ENCODE measurements around the gene UBL4B.
A peak's percentile ranks its signal among the peaks of the same experiment; 100 is the strongest.
"Not testable (repeated sequence)": the region's sequence is repeated elsewhere in the genome, so short reads cannot be mapped to it uniquely, and the experiment has no call there.

The UBL4B gene, protein sequence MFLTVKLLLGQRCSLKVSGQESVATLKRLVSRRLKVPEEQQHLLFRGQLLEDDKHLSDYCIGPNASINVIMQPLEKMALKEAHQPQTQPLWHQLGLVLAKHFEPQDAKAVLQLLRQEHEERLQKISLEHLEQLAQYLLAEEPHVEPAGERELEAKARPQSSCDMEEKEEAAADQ

DNA sequence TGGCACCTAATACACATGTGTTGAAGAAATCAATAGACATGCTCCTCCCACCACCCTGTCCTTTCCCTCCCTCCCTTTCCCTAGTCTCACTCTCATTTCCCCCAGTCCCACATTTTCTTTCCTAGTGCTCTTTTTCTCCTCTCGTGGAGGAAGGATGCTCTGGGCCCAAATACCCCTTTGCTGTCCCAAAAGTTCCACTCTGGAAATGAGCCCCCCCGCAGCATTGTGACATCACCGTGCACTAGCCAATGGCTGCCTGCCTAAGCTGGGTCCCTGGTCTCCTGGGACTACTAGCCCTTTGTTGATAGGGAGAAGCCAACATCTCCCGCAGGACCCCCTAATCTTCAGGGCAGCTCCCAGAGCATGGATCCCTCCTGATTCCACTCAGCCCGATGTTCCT lies at the start of gene UBL4B:
Gene UBL4B, plus strand, starts transcription at position 301 of the 400 bp plus-strand sequence. Its CDS starts 92 bp downstream, at position 393.
- no peak for DNase-seq (ENCODE audit: low spot score)

DNA sequence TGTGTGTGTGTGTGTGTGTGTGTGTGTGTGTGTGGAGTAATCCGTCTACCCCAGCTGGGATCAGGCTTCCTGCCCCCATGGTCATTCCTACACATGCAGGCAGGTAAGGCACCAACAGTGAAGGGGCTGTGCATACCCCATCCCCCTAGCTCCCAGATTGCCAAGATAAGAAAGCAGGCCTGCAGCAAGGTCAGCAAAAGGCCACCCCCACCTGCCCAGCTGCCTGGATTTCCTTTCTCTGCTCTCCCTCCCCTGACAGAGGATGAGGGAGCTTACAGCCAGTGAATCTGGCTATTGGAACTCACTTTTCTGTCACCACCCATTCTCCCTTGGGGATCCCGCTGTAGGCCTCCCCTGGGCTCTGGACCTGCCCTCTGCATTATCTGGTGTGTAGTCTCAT lies 49.6 kb upstream of the UBL4B start:
- no peak for DNase-seq (ENCODE audit: low spot score)

DNA sequence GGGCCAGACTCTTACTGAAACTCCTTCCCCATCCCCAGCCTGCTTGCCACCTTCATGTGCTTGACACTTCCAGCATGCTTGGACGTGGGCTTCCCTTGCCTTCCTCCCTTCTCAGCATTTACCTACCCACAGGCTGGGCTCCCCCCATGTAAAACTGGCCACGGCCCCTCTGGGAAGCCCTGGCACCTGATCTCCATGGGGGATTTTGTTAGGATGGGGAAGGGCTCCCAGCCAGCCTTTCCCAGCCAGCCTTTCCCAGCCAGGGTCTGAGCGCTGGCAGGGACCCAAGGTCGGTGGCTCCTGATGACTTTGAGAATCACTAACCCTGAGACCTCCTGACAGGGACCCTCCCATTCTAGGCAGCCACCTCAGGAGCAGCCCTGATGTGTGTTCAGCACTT lies 48.5 kb upstream of the UBL4B start:
- DNase-seq (ENCODE audit: low spot score) = no peak

DNA sequence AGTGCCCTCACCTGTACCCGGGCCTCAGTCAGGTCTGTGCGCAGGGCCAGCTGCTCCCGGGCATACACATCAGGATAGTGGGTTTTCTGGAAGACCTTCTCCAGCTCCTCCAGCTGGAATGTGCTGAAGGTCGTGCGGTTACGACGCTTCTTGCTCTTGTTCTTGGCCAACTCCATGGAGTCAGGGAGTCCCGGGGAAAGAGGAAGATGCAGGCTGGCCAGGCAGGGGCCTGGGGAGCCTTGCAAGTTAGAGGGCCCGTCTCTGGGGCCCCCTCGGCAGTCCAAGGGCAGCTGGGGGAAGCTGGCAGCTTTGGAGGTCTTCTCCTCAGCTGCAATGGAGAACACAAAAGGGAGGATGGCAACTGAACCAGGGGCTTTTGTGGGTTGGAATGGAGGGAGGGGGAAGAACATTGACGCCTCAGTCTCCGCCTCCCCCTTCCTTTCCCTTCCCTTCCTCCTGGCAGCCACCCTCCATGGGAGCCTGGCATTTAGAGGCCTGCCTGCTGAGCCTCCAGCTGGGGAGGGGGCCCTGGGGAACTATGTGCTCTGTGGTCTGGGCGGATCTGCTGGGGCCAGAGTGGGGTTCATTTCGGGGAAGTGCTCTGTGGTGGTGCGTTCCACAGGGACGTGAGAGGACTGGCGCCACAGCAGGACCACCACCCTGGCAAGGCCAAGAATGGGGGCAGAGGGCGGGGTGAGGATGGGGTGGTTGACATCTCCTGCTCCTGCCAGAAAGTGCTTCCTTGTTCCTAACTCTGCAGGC lies 47.5 kb upstream of the UBL4B start:
- DNase-seq (ENCODE audit: low spot score) = no peak

DNA sequence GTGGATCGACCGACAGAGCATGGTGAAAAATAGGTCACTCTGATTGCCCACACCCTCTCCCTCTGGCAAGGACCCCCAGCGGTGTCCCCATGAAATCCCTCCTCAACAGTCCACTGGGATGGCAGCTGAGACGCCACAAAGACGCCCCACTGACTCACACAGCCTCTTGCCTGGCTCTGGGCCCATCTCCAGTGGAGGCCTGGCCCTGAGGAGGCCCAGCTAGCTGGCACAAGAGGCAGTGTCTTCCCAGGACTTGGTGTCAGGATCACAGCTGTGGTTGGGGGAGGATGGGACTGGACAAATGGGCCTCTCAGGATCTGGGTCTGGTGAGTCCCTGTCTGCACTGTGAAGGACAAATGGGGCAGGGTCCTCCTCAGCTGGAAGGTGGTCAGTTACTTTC lies 46.4 kb upstream of the UBL4B start:
- DNase-seq (ENCODE audit: low spot score) = no peak

DNA sequence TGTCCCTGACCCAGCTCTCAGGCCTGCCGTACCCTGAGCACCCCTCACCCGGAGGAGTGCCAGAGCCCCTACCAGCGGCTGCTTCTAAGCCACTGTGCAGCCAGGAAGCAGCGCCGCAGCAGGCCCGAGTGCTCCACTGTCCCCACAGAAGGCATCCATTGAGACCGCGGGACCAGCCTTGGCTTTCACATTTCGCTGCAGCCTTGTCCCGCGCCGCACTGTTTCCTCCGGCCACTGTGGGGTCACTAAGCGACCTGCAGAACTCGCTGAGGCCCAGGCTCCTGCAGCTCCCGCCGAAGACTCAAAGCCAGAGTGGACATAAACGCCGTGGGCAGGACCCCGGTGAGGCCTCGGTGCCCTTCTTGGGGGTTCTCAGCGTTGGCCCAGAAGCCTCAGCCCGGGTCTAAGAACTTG lies 44.8 kb upstream of the UBL4B start:
- DNase-seq (ENCODE audit: low spot score) = no peak

DNA sequence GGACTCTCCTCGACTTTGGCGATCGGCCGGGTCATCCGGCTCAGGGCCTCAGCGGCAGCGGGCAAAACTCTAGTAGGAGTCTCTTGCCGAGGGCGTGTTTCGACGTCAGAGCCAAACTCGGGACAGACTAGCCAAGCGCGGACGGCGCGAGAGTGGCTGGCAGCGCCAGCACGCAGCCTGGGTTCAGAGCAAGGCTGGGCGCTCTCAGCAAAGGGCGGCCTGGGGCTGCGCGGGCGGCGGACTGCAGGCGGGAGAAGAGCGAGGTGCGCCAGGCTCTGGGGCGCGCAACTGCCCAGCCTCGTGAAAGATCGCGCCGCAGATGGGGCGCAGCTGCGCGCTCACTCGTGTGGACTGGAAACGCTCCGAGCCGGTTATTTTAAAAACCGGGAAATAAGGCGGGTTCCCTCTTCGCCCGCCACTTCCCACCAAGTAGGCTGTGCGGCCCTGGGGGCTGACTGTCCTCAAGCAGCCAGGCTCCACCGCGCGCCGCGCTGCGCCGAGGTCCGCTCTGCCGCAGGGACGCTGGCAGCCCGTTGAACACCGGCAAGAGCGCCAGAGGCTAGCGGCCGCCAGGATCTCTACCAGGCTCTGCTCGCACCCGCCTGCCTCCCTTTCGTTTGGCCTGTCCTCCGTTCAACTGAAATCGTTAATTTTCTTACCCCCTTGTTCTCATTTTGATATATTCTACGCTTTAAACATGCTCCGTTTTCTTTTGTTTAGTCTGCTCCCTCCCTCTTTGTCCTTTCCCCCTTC lies 44.2 kb upstream of the UBL4B start:
- DNase-seq (ENCODE audit: low spot score) = no peak

DNA sequence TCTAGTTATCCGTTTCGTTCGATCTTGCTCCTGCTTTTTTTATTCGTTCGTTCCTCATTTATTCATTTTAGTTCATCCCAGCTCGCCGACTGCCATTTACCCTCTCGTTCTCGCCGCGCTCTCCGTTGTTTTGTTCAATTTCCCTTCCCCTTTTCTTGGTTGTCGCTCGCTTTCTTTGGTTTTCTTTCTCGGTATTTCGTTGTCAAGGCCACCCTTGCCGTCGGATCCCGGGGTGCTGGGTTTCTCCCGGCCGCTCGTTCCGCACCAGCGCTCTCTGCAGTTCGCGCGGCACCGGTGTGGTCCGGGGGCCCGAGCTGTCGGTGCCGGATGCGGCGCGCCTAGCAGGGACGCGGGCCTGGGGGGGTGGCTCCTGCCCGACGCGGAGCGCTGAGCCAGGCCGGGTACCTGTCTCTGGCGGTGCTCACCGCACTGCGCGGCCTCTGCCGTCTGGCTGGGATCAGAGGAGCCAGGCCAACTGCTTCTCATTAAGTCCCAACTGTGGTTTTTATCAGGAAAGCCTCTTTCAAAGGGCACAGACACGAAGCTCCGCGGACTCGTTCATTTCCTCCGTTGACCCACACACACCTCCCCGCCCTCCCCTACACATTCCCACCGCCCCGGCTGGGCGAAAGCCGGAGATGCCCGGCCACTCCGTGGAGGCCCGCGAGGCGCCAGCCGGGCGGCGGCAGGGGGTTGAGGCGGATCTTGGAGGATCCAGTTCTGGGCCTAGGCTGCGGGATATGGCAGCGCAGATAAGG lies 43.4 kb upstream of the UBL4B start:
- DNase-seq (ENCODE audit: low spot score) = no peak

DNA sequence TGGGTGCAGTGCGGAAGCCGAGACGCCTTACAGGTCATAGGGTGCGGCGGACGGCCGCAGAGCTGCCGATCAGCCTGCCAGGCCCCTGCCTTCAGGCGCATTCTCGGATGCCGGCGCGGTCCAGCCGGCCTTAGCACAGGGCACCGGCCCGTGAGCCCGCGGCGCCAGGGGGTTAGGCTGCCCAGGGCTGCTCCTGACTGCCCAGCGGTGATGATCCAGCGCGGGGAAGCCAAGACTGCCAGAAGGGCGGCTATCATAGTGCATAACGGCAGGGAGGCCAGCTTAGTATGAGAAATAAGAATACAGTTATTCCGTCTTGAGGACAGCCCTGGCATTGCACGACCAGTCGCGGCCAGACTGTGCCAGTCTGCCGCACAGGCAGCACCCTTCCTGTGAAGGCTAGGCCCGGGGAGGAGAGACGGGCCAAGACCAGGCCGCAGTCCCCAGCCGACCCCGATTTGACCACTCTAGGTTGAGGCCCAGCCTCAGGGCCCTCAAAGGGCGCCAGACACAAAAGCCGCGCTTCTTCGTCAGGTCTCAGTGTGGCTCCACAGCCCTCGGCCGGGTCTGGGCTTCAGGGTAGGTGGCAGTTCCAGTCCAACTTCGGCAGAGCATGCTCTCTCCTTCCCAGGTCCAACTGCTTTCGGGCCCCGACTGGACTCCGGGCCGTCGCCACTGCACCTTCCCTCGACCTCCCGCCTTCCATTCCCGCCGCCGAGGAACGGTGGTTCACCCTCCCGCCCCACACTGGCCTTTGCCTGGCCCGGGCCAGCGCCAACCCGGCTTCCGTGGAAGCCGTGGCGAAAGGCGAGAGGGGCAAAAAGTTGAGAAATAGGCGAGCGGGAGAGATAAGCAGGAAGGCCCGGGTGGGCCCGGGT lies 42.6 kb upstream of the UBL4B start:
- DNase-seq (ENCODE audit: low spot score) = no peak

DNA sequence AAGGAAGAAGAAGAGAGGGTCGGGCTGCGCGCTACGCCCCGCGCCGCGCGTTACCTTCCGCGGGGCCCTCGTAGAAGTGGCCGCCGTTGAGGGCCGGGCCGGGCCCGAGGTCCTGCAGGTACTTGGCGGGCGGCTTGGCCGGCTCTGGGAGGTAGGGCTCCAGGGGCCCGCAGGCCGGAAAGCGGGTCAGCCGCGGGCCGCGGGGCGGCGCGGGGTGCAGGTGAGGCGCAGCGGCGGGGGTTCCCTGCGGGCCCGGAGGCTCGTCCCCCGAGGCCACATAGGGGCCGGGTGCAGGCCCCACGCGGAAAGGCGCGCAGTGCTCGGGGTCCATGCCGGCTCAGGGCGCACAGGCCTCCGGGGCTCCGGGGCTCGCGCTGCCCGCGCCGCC lies 42.0 kb upstream of the UBL4B start:
- DNase-seq (ENCODE audit: low spot score) = no peak

DNA sequence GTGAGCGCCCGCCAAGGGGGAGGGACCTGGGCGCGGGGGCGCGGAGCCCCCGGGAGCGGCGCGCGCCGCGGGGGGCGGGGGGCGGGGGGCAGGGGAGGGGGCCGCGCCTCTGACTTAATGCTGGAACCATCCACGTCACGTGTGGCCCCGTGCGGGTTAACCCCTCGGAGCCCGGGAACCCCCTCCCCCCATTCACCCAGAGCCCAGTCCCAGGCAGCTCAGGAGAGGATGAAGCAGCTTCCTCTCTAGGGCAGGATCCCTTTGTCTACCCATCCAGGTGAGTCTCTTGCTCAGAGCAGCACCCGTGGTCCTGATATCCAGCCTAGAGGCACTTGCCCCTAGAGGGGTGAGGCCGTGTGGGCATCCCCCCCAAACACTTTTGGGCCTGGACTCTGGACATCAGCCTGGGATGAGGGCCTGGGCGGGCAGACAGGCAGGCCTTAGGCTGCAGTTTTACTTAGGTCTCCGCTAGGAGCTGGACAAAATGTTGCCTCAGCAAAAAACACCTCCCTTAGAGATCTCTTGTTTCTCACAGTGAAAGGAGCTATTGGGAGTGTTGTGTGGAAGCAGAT lies 41.5 kb upstream of the UBL4B start, which contains the start of gene ALX3:
Gene ALX3, minus strand, starts transcription at position 2 of the 572 bp plus-strand sequence. CDS start 60 bp downstream, outside the sequence.
- no peak for DNase-seq (ENCODE audit: low spot score)

DNA sequence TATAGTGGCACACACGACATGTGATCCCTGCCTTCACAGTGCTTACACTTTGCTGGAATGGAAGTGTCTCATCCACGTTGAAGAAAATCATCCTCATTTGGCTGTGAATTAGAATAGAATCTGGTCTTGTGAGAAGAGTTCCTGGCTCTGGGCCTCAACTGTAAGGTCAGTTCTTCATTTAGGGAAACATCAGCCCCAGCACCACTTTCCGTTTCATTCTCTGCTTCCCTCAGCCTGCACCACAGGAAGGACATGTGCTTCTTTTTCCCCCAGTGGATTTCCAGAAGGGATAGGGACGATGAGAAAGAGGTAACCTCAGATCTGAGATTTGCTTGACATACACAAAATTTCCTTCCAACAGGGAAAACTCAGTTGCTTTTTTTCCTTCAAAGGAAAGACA lies 38.1 kb upstream of the UBL4B start:
- DNase-seq (ENCODE audit: low spot score) = no peak

DNA sequence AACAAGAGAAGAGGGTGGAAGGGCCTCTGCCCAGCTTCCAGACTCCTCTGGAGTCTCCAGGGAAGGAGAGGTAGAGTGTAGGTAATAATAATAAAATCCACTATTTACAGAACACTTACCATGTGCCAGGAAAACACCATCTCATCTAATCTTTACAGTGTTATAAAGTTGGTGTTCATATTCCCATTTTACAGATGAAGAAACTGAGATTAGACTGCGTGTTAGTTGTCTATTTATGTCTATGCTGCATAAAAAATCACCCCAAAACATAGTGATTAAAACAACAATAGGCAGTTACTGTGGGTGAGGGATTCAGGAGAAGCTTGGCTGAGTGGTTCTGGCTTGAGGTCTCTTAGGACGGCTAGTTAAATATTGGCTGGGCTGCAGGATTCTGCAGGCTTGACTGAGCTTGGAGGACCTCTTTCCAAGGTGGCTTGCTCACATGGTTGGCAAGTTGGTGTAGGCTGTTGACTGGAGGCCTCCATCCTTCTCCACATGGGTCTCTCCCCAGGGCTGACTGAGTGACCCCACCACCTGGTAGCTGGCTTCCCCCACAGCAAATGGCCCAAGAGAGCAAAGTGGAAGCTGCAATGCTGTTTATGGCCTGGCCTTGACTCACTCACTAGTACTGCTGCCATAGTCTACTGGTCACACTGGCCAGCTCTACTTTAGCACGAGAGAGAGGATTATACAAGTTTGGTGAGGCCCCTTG lies 35.3 kb upstream of the UBL4B start:
- no peak for DNase-seq (ENCODE audit: low spot score)

DNA sequence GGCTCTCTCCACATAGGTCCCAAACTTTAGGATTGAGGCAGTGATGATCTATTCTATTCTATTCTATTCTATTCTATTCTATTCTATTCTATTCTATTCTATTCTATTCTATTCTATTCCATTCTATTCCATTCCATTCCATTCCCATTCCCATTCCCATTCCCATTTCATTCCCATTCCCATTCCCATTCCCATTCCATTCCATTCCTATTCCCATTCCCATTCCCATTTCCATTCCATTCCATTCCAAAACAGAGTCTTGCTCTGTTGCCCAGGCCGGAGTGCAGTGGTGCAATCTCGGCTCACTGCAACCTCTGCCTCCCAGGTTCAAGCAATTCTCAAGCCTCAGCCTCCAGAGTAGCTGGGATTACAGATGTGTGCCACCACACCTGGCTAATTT lies 32.2 kb upstream of the UBL4B start:
- DNase-seq (ENCODE audit: low spot score) = not testable (repeated sequence)

DNA sequence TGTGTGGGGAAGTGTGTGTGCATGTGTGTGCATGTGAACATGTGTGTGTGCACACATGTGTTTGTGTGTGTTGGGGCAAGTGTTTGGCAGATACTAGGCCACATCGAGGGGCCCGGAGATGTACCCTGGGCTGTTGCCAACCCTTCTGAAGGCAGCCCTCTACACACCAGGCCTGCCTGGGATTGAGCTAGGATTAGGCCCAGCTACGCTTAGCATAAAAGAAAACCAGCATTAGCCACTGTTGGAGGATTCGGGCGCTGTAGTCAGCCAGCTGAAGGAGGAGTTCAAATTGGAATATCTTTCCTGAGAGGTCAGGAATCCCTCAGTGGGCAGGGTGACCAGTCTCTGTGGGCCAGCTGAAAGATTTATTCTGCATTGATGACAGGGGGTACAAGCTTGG lies 31.2 kb upstream of the UBL4B start:
- no peak for DNase-seq (ENCODE audit: low spot score)

DNA sequence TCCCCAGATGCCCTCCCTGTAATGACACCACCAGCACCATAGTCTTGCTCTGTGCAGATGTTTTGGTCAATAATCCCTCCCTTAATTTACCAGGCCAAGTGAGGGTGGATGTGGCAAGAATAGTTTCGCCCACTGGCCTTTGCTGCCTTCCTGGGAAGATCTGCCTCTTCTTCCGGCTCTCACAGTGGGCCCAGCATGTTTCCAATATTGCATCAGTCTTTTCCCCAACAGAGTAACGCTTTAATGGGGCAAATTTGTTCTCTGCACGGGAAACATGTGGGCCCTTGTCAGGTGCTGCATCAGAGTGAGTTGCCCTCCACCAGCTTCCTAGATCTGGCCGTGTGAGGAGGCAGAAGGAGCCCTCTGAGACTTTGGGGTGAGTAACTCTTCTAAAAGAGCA lies 29.8 kb upstream of the UBL4B start:
- no peak for DNase-seq (ENCODE audit: low spot score)

DNA sequence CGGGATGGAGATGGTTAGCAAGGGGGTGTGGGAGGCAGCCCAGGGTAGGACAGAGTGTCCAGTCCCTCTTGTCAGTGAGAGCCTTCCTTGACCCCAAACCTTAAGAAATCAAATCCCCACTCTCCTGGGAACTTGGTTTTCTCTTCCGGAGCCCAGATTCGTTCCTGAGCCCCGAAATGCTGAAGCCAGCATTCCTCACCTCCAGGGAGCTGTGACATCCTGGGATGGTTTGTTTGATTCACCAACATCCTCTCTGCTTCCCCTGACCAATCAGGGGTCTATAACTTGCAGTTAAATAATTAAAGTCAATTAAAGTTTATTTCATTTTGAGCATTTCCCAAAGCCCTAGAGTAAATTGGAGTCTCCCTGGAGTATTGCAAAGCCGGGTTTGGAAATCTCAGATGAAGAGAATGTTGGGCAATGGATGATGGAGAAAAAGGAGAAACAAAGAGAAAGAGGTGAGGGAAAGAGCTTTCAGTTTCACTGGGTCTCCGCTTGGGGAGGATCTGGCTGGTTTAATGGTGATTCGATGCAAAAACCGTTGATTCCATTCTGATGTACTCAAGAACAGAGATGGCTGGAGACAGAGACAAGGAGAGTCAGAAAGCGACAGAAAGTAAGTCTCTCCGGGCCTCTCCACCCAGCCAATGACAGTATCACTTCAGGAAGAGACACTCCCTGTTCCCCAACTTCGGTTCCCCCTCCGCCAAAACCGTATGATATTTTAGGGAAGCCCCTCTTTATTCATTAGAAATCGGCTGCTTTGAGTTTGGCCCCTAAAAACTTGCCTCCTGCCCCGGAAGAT lies 29.0 kb upstream of the UBL4B start:
- no peak for DNase-seq (ENCODE audit: low spot score)

DNA sequence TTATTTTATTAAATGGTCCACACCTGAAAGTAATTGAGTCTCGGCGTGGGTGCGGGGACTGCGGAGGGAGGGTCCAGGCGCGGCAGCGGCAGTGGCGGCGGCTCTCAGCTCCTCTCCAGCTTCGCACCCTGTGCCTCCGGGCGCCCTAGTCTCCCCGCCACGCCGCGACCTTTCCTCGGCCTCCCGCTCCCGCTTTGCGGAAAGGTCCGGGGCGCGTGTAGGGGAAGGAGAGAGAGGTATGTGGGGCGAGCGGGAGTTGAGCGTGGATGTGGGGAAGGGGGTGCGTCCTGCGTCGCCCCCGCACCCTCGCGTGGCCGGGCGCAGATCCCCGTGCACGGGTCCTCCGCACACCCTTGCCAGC lies 28.4 kb upstream of the UBL4B start:
- no peak for DNase-seq (ENCODE audit: low spot score)

DNA sequence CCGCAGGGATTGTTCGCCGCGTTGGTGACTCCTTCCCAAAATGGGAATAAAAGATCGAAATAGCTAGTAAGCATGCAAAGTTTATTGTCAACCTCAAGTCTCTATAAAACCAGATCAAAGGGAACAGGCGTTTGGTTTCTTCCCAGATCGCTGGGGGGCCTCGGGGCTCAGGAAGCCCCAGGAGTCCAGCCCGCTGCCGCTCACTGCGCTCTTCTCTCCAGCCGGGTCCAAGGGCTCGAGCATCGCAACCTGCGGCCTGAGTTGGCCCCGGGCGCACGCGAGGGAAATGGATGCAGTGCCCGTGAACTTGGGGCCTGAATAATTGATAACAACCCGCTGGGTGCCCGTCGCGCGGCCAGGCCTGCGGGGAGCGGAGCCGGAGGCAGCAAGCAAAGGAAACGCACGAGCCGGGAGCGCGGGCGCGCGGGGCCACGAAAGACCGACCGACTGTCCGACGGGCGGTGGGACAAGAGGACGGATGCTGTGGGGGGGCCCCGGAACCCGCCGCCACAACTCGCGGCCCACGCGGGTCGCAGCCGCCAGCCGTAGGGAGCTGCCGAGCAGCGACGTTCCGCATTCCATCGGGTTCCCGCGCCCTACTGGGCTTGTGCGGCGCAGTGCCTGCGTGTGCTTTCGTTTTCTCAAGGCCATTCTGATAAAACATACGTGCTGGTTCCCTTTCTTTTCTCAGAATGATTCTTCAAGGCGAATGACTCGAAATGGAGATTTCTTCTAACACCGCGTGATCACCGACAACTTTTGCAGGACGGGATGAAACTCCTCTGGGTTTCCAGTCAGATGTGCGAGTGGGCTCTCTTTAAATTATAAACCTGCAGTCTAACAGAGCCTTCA lies 27.8 kb upstream of the UBL4B start:
- peak; percentile 40 for DNase-seq (ENCODE audit: low spot score)

Measured in LoVo (cell line).